ENCODE data around the gene ACSS2.

The ACSS2 gene

GRCh38 chr20:34876406-34877282 is at the start of gene ACSS2:
Gene ACSS2 (plus strand): TSS chr20:34876612. CDS start chr20:34876646, 34 bp downstream.
- peak; percentile 94 for DNase-seq (ENCODE audit: low read depth)

GRCh38 chr20:34829191-34829590 is 47.2 kb upstream of the ACSS2 start:
- DNase-seq (ENCODE audit: low read depth), result no peak

- DNase-seq (ENCODE audit: low read depth), result no peak
These were observed 44.5 kb upstream of the ACSS2 start for GRCh38 chr20:34831936-34832335.

GRCh38 chr20:34834459-34834893 is 41.9 kb upstream of the ACSS2 start:
- DNase-seq (ENCODE audit: low read depth), result no peak

- DNase-seq (ENCODE audit: low read depth), result no peak
These were observed 34.3 kb upstream of the ACSS2 start for GRCh38 chr20:34842143-34842542.

- no peak for DNase-seq (ENCODE audit: low read depth)
These were observed 33.0 kb upstream of the ACSS2 start for GRCh38 chr20:34843421-34843820.

- no peak for DNase-seq (ENCODE audit: low read depth)
These were observed 27.8 kb upstream of the ACSS2 start for GRCh38 chr20:34848597-34848996.

- no peak for DNase-seq (ENCODE audit: low read depth)
These were observed 26.6 kb upstream of the ACSS2 start for GRCh38 chr20:34849778-34850177.

GRCh38 chr20:34850969-34851368 is 25.4 kb upstream of the ACSS2 start:
- no peak for DNase-seq (ENCODE audit: low read depth)

GRCh38 chr20:34852298-34852697 is 24.1 kb upstream of the ACSS2 start:
- no peak for DNase-seq (ENCODE audit: low read depth)

GRCh38 chr20:34859367-34859766 is 17.0 kb upstream of the ACSS2 start:
- no peak for DNase-seq (ENCODE audit: low read depth)

GRCh38 chr20:34859826-34860545 is 16.4 kb upstream of the ACSS2 start:
- no peak for DNase-seq (ENCODE audit: low read depth)

GRCh38 chr20:34861386-34862084 is 14.9 kb upstream of the ACSS2 start:
- no peak for DNase-seq (ENCODE audit: low read depth)

GRCh38 chr20:34862724-34863123 is 13.7 kb upstream of the ACSS2 start:
- no peak for DNase-seq (ENCODE audit: low read depth)

- no peak for DNase-seq (ENCODE audit: low read depth)
These were observed 12.9 kb upstream of the ACSS2 start for GRCh38 chr20:34863421-34863965.

GRCh38 chr20:34864216-34864615 is 12.2 kb upstream of the ACSS2 start:
- DNase-seq (ENCODE audit: low read depth), result no peak

GRCh38 chr20:34871320-34871926 is 5.0 kb upstream of the ACSS2 start:
- DNase-seq (ENCODE audit: low read depth), result no peak

GRCh38 chr20:34871966-34872621 is 4.3 kb upstream of the ACSS2 start:
- DNase-seq (ENCODE audit: low read depth), result no peak

- DNase-seq (ENCODE audit: low read depth), result peak; percentile 88
These were observed 3.7 kb upstream of the ACSS2 start, which contains the start of gene GGT7 for GRCh38 chr20:34872622-34873224. Gene GGT7 (minus strand): TSS chr20:34872856. CDS start chr20:34872815, 41 bp downstream.

GRCh38 chr20:34873583-34874093 is 2.8 kb upstream of the ACSS2 start:
- DNase-seq (ENCODE audit: low read depth), result no peak
